ENCODE results near the gene PWWP2B. TPM values are rescaled to one million over a fixed set of nuclear protein-coding genes. Genes with fewer than 3 reads are reported as not detected.

Gene PWWP2B
- 10 to 100 TPM in 2 of 10 donors, 1 to 10 TPM in 8; 5.1 to 10.6 (median 7.7) TPM for polyA plus RNA-seq (ENCODE audit: insufficient read length in 10 of 10)
- long read RNA-seq, donor 1, partial matches to known transcripts, result 0 of 2 reads
- long read RNA-seq, donor 1, other reads (novel, unspliced or antisense), result 0 of 2 reads
- long read RNA-seq, donor 2, partial matches to known transcripts, result 0 of 1 reads
- long read RNA-seq, donor 2, other reads (novel, unspliced or antisense), result 0 of 1 reads
- long read RNA-seq, donor 3, result 0 reads
- long read RNA-seq, donor 4, result 0 reads
- long read RNA-seq, donor 5, partial matches to known transcripts, result 8 of 8 reads
- long read RNA-seq, donor 5, other reads (novel, unspliced or antisense), result 0 of 8 reads
- long read RNA-seq, donor 6, partial matches to known transcripts, result 0 of 2 reads
- long read RNA-seq, donor 6, other reads (novel, unspliced or antisense), result 0 of 2 reads
- long read RNA-seq, donor 7, result 0 reads
- long read RNA-seq, donor 8, partial matches to known transcripts, result 0 of 2 reads
- long read RNA-seq, donor 8, other reads (novel, unspliced or antisense), result 0 of 2 reads
- long read RNA-seq, donor 9, result 0 reads

DNA sequence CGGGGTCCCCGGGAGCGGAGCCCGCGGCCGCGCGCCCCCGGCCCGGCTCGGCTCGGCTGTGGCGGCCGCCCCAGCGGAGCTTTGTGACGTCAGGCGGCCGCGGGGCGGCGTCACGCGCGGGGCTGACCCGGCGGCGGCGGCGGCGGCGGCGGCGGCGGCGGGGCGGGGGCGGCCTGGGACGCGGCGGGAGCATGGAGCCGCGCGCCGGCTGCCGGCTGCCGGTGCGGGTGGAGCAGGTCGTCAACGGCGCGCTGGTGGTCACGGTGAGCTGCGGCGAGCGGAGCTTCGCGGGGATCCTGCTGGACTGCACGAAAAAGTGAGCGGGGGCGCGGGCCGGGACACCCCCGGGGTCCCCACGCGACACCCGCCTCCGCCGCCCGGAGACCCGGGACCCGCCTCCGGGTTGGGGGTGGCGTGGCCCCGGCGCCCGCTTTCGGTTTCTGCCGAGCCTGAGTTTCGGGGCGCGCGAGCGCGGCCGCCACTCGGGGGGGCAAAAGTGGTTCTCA is at the start of gene PWWP2B:
Gene PWWP2B, plus strand, starts transcription at position 165 of the 506 bp plus-strand sequence. Its CDS starts 27 bp downstream, at position 192.
- peak in 1 of 3 donors; percentile 65 for DNase-seq

DNA sequence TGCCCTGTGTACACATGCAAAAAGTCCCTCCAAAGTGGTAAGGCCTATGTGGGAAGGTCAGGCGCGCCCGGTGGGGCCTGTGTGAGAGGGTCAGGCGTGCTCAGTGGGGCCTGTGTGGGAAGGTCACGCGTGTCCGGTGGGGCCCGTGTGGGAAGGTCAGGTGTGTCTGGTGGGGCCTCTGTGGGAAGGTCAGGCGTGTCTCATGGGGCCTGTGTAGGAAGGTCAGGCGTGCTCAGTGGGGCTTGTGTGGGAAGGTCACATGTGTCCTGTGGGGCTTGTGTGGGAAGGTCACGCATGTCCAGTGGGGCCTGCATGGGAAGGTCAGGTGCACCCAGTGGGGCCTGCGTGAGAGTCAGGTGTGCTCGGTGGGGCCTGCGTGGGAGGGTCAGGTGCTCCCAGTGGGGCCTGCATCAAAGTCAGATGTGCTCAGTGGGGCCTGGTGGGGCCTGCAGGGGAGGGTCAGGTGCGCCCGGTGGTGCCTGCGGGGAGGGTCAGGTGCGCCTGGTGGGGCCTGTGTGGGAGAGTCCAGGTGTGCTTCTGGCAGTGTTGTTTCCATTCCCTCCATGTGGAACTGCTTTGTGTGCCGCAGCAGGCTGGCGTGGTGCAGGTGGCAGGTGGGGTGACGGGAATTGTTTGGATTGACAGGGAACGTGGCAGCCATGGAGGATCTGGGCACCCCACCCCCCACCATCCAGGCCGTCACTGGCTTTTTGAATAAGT is 49.6 kb upstream of the PWWP2B start:
- no peak for DNase-seq

DNA sequence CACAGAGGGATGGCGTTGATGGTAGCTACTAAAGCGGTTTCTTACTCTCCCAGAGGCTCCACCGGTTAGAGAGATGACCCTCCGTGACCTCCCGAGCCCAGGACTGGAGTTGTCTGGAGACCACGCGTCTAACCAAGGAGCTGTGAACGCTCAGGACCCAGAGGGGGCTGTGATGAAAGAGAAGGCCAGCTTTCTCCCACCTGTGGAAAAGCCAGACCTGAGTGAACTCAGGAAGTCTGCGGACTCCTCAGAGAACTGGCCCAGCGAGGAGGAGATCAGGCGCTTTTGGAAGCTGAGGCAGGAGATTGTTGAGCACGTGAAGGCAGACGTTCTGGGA is 49.1 kb upstream of the PWWP2B start:
- no peak for DNase-seq

DNA sequence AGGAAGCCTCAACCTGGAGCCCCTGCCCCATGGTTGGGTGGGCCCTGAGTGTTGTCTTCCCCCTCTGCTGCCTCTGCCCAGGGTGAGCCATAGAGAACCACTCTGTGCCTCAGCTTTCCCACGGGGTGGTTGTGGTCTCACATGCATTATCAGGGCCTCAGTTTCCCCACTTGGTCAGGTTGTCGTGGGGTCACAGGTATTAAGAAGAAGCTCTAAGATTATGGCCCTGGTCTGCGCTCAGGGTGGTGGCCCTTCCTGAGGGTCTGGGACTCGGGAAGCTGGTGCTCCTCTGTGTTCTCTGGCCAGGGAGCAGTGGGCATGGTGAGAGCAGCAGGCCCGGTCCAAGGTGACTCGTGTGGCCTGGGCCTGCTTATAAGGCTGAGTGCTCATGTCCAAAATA is 47.2 kb upstream of the PWWP2B start:
- no peak for DNase-seq

DNA sequence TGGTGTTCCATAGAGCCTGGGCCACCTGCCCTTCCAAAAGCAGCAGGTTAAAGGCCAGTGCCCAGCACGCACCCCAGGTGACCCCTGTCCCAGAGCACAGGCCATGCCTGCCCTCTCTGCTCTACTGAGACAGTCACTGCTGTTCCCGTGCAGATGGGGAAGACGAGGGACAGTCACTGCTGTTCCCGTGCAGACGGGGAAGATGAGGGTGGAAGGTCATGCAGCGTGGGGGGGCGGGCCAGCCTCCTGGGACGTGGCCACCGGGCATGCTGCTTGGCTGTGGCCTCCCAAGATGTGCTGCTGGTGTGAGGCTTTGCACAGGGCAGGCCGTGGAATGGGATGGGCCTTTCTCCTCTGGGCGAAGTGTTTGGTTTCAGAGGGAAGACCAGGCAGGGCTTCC is 46.6 kb upstream of the PWWP2B start:
- no peak for DNase-seq

DNA sequence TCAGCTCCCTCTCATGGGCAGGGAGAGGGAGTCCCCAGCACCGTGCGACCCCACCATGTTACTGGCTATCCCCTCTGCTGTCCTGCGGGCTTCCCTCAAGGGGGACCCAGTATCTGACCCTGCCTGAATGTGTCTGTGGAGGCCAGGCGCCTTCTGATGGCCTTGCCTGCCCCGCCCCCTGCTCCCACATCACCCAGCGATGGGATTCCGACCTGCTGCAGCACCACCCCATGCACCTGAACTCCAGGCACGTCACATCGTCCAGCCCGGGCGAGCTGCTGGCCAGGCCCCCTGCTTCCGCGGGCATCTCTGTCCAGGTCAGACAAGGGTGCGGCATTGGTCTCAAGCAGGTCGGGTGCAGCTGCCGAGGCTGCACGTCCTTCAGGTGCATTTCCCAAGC is 46.1 kb upstream of the PWWP2B start:
- DNase-seq, result no peak

DNA sequence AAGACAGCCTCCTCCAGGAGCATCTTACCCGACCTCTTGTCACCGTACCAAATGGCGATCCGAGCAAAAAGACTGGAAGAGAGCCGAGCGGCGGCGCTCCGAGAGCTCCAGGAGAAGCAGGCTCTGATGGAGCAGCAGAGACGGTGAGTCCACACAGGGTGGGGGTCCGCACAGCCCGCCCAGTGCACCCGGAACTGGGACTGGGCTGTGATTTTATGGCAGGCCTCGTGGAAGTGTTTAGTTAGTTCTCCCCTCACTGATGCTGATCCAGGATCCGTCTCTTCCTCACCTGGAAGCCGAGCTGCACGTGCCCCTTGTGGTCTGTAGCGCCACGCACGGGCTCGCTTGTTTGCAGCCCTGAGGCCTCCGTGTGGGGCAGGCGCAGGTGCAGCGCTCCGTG is 45.4 kb upstream of the PWWP2B start:
- no peak for DNase-seq

DNA sequence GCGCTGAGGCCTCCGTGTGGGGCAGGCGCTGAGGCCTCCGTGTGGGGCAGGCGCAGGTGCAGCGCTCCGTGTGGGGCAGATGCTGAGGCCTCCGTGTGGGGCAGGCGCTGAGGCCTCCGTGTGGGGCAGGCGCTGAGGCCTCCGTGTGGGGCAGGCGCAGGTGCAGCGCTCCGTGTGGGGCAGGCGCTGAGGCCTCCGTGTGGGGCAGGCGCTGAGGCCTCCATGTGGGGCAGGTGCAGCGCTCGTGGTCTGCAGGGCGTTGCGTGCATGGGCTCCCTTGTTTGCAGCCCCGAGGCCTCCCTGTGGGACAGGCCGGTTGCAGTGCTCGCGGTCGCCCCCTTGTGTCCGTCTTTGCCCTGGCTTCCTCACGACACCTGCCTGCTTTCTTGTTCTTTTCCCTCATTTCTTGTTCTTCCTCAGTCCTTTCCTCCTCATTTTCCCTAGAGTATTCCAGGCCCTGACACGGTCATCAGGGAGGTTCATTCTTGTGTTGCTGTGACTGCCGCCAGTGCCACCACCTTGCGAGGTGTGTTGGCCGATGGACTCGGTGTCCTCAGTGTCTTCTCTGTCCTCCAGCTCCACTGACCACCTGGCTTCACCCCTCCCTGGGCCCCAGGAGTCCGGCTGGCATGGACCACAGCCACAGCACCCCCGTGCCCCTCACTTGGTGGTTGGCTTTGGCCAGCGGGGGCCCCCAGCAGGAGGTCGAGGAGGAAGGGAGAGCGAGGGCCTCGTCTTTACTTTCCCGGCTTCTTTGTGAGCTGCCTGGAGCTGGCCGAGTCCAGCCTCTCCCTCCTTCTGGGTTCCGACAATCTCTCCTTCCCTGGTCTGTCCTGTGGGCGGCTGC is 44.3 kb upstream of the PWWP2B start:
- DNase-seq, result peak; percentile 18 to 75 (median 66)

DNA sequence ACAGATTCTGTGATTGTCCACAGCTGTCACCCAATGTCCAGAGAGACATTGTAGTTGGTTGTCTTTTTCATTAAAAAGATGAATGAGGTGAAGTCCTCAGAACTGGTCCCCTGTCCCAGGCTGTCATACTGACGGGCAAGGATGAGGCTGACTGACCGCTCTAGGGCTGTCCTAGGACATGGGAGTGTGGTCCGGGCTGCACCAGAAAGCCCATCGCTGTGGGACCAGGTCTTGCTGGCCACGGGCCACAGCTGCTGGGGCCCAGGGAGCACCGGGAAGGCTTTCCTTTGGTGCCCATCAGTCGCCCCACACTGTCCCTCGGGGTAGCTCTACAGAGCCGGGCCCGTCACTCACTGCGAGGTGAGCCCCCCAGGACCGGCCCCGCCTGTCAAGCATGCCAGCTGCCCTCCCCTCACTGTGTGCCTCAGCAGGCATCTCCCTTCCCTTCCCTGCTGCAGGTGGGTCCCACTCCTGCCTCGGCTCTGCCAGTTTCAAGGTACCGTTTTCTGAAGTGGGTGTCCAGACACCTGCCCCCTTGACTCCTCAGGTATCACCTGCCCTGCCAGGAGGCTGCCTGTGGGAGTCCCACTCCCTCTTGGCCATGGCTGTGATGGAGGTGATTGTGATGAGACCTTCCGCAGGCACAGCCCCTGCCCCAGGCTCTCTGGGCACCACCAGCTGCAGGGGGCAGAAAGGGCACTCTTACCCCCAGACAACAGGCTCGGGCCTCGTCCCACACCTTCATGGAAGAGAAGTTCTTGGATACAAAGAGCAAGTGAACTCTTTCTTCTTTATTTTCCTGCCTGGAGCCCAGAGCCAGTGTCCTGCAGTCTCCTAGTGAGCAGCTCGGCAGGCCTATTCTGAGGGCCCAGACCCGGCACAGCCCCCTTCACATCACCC is 43.3 kb upstream of the PWWP2B start:
- DNase-seq, result no peak

DNA sequence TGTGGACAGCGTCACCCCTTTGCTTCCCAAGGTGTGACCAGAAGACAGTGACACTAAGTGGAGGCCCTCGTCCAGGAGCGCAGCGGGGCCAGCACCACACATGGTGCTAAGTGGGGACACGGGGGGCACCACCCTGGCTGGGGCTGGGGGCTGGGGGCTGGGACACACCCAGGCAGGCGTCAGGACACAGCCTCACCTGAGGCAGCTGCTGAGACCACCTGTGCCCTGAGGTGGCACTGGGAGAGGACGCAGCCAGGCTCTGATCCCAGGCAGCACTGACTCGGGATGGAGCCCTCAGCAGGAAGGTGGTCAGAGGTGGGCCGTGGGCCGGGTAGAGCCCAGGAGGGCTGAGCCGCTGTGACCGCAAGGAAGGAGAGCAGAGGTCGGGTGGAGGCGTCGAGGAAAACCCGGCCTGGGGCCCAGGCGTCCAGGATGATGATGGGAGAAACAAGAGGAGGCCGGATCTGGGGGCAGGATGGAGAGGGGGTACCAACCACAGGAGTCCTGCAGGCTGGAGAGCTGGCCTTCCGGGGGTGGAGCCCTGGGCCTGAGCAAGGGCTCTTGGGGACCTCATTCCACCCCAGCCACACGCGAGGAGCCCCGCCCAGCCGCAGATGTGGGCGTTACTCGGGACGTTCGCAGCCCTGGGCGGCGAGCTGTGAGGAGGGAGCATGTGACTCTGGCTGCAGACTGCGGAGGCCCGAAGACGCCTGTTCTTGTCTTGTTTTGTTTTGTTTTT is 42.5 kb upstream of the PWWP2B start:
- DNase-seq, result no peak

DNA sequence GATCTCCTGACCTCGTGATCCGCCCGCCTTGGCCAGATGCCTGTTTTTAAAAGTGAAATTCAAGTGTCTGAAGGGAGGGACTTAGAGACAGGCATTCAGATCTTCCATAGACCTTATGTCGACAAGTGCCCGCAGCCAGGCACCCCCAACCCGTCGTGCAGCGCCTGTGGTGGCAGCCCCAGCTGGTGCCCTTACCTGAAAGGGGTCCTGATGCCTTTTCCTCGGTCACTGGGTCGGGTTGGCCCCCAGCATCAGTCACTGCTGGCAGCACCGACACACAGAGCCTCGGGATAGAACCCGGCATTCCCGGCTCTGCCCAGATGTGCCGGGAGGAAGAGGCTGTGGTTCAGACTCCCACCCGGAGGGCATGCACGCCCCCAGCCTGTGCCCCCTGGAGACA is 41.7 kb upstream of the PWWP2B start:
- DNase-seq, result no peak

DNA sequence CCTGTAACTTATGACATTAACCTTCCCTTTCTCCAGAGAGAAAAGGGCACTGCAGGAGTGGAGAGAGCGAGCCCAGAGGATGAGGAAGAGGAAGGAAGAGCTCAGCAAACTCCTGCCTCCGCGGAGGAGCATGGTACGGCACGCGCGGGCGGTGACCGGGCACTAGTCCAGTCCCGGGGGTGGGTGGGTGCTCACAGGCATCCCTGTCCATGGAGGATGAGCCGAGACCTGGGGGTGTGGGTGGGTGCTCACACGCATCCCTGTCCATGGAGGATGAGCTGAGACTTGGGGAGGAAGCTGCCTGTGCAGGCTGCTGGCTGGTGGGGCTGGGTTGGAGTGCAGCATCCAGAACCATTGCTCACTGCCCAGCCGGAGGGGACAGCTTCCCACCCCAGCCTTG is 41.2 kb upstream of the PWWP2B start:
- DNase-seq, result no peak

DNA sequence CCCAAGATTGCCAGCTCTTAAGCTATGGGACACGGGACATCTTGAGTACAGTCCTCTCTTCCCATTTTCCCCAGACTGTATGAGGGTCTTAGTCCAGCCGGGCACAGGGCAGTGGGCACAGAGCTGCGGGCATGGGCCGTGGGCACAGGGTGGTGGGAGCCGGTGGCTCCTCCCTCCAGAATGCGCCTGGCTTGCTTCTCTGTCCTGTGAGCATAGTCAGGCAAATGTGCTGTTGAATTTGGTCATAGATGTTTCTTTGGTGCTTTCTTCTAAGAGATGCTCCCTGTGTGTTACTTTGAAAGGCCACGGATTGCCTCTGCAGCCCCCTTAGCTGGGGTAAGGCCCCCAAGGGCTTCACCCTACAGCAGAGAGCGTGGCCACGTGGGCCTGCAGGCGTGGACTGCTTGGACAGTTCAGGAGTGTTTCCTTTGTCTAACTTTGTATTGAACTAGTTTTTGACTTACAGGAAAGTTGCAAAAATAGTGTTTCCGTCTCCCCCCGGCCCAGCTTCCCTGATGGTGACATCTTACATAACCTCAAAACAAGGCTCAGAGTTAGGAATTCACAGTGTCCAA is 40.3 kb upstream of the PWWP2B start:
- no peak for DNase-seq

DNA sequence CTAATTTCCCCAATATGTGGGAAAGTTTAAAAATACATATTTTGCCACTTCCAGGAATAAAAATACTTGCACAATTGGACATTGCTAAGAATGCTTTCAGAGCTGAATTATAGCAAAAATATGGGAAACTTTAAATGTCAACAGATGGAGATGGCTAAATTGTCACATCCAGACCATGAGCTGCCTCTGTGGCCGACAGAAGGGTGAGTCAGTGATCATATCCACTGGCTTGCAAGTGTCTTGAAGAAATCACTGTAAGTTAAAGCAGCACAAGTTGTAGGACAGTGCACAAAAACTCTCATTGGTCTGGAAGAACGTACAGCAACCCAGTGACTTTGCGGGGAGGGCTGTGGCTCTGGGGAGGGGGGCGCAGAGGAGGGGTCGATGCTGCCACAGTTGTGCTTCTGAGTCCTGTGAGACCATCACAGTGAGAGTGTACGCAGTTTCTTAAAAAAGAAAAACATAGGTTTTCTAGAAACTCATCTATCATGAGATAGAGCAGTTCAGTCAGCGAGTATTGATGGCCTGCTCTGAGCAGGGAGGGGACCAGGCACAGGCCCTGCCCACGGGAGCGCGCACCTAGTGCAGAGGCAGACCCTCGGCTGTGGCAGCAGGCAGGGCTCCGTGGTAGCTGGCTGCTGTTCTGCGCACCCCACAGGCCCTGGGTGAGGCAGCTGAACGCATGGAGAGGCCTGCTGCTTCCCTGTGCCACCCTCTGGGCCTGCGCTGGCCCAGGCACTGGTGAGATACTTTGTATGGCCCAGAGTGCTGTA is 39.5 kb upstream of the PWWP2B start:
- no peak for DNase-seq

DNA sequence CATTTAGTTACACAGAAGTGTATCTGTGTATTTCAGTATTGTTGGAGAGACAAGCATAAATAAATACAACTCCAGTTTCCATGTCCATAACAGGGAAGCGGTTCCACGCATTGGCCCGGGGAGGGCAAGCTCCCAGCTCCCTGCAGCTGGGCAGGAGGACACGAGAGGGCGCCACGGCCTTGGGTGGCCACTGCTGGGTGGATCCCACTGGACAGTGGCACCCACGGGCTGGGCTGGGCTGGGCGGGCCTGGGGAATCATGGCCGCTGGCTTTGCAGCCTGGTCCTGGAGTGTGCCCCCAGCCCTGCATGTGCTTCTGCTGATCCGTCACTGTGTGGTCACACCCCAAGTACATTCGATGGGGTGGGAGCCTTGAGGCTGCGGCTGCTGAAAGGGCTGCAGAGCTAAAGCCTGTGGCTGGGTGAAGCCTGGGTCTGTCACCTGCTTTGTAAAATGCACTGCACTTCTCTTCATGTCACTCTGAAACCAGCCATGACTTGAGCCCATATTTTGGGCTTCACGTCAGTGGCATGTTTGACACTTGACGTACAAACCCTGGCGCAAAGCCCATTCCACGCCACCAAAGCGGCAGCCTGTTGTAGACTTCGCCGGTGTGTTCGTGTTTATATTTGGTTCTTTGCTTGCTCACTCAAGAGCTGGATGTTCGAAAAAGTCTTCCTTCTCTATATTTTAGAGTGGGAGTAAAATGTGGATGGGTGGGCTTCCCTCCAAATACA is 37.5 kb upstream of the PWWP2B start:
- DNase-seq, result no peak

DNA sequence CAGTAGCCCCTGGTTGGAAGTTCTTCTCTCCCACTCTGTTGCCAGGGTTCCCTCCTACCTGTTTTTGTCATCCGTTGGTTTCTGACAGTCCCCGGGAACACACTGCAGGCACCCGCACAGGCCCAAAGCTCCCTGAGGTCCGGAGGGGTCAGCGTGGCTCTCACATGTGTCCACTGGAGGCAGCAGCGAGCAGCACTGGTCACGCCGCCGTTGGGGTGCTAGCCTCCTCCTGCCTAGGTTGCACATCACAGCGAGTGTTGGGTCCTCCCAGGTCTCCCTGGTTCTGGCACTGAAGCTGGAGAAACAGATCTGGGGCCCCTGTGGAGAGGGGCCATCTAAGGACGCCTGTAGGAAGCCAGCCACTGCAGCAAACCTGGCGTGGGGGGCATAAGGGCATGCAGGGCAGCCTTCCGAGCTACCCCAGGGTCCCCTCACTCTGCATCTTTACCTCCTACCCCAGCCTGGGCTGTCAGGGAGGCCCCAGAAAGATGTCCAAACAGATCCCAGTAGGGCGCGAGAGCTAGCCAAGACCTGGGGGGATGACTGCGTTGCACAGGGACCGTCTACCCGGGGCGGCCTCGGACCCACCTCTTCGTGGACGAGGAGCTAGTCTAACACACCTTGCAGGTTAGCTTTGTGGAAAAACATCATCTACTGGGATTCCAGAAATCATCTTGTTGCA is 36.1 kb upstream of the PWWP2B start:
- no peak for DNase-seq

DNA sequence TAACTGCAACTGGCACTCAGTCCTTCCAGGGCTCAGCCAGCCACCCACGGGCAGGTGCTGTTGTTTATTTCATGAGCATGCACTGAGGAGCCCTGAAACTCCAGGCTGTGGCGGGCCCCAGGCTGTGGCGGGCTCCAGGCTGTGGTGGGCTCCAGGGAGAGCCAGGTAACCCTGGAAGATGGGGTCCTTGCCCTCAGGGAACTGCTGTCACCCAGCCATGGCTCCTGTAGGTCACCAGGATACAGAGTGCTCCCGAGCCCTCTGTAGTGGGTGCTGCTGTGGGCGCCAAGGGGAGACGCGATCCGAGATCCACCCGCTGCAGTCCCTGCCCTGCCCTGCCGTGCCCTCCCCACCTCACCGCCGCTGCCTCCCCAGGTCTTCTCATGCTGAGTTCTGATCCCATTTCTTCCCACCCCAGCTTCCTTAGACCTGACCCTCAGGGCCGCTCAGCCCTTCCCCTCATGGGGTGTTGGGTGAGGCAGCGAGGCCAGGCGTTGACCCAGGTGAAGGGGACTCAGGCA is 35.4 kb upstream of the PWWP2B start:
- DNase-seq, result no peak
